ENCODE measurements around the gene BET1L. TPM values are rescaled to one million over a fixed set of nuclear protein-coding genes. Genes with fewer than 3 reads are reported as not detected.

The BET1L gene
- total and polyA plus RNA-seq, 5 donors from 2014 or later, result 58.2 to 84.4 (median 66.4) TPM

GRCh38 chr11:203056-203944, 3.9 kb downstream of the BET1L start:
- H3K27ac ChIP-seq (ENCODE audit: insufficient read depth, low read length, poor library complexity, severe bottlenecking), result no peak overlapping the region
- DNase-seq, result no peak
- H3K4me3 Mint-ChIP-seq, result peak overlapping the region; percentile 41 to 97 (median 66)
- peak overlapping the region; percentile 52 to 67 (median 67) for H3K27ac Mint-ChIP-seq
- H3K27me3 ChIP-seq (ENCODE audit: control insufficient read depth, insufficient read depth, low read length), result no peaks in the 10 kb centered on the region
- H3K9me3 Mint-ChIP-seq, result peaks cover 0 to 1% (median 0%) of the 10 kb centered on the region in 7 donors
- peaks cover 0 to 59% (median 33%) of the 10 kb centered on the region in 4 donors for H3K4me1 Mint-ChIP-seq
- ATAC-seq (ENCODE audit: low read depth in 2 of 2), result no peak
- peaks cover 32% of the 10 kb centered on the region for H3K36me3 ChIP-seq (ENCODE audit: control insufficient read depth, insufficient read depth, low read length)
- peaks cover 18% of the 10 kb centered on the region for H3K36me3 Mint-ChIP-seq
- no peak overlapping the region for H3K4me3 ChIP-seq (ENCODE audit: low read depth, low read length)
- peaks cover 50% of the 10 kb centered on the region for H3K4me1 ChIP-seq (ENCODE audit: control insufficient read depth, insufficient read depth, low read length, poor library complexity, severe bottlenecking)
- H3K9me3 ChIP-seq (ENCODE audit: control insufficient read depth in 2 of 2, low read length in 2 of 2), result no peaks in the 10 kb centered on the region
- peaks cover 4% of the 10 kb centered on the region for H3K27me3 Mint-ChIP-seq

- Mint-ChIP-seq H3K4me1 (peaks cover 0 to 58% (median 31%) of the 10 kb centered on the region in 4 donors), H3K4me3 (peak overlapping the region; percentile 49 to 97 (median 78)), H3K9me3 (peaks cover 0 to 1% (median 0%) of the 10 kb centered on the region in 7 donors), H3K27me3 (peaks cover 4% of the 10 kb centered on the region), H3K36me3 (peaks cover 16% of the 10 kb centered on the region), H3K27ac (peak overlapping the region; percentile 53 to 92 (median 67))
- Histone ChIP-seq H3K9me3 (ENCODE audit: control insufficient read depth in 2 of 2, low read length in 2 of 2) (no peaks in the 10 kb centered on the region), H3K4me1 (ENCODE audit: control insufficient read depth, insufficient read depth, low read length, poor library complexity, severe bottlenecking) (peaks cover 44% of the 10 kb centered on the region), H3K27me3 (ENCODE audit: control insufficient read depth, insufficient read depth, low read length) (no peaks in the 10 kb centered on the region), H3K27ac (ENCODE audit: insufficient read depth, low read length, poor library complexity, severe bottlenecking) (peak overlapping the region; percentile 2), H3K4me3 (ENCODE audit: low read depth, low read length) (no peak overlapping the region), H3K36me3 (ENCODE audit: control insufficient read depth, insufficient read depth, low read length) (peaks cover 32% of the 10 kb centered on the region)
- ATAC-seq (ENCODE audit: low read depth in 2 of 2), result no peak
- DNase-seq, result no peak
Measured at GRCh38 chr11:202490-202889, 4.7 kb downstream of the BET1L start.

- Mint-ChIP-seq H3K9me3 (peaks cover 0 to 1% (median 0%) of the 10 kb centered on the region in 7 donors), H3K36me3 (peaks cover 16% of the 10 kb centered on the region), H3K4me1 (peaks cover 0 to 54% (median 29%) of the 10 kb centered on the region in 4 donors), H3K27ac (peak overlapping the region; percentile 67 to 92 (median 80)), H3K4me3 (peak overlapping the region; percentile 49 to 97 (median 78)), H3K27me3 (no peaks in the 10 kb centered on the region)
- Histone ChIP-seq H3K36me3 (ENCODE audit: control insufficient read depth, insufficient read depth, low read length) (peaks cover 32% of the 10 kb centered on the region), H3K4me1 (ENCODE audit: control insufficient read depth, insufficient read depth, low read length, poor library complexity, severe bottlenecking) (peaks cover 44% of the 10 kb centered on the region), H3K27me3 (ENCODE audit: control insufficient read depth, insufficient read depth, low read length) (no peaks in the 10 kb centered on the region), H3K9me3 (ENCODE audit: control insufficient read depth in 2 of 2, low read length in 2 of 2) (no peaks in the 10 kb centered on the region), H3K4me3 (ENCODE audit: low read depth, low read length) (no peak overlapping the region), H3K27ac (ENCODE audit: insufficient read depth, low read length, poor library complexity, severe bottlenecking) (no peak overlapping the region)
- no peak for ATAC-seq (ENCODE audit: low read depth in 2 of 2)
- DNase-seq, result peak in 1 of 3 donors; percentile 35
Measured at GRCh38 chr11:201966-202365, 5.2 kb downstream of the BET1L start.

DNA sequence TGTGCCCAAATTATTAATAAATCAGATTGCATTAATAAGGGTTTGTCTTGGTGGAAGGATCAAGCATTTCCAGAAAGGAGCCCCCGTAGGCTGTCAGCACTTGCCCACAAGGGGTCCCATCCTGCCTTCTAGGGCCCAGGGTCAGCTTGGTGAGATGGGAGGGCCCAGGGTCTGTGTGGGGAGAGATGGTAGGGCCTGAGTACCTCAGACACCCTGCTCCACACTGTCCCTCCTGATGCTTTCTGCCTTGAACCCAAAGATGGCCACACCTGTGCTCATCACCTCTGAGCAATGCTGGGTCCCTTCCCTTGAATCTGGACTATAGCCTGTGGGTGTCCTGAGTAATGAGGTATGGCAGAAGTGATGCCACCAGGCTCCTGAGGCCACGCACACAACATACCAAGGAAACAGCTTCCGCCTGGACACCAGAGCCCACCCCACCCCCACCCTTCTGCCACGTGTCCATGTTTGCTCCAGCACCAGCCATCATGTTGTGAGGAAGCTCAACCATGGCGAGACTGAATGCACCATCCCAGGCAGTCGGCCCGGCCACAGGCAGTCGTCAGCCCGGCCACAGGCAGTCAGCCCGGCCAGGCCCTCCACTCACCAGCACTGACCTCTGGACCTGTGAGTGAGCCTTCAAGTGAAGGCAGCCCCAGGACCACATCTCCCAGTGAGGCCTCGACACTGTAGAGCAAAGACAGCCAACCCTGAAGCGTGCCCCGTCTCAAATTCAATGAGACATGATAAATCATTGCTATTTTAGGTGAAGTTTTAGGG, 6.8 kb downstream of the BET1L start:
- H3K9me3 ChIP-seq (ENCODE audit: control insufficient read depth in 2 of 2, low read length in 2 of 2), result no peaks in the 10 kb centered on the region
- DNase-seq (no peak), ATAC-seq (ENCODE audit: low read depth in 2 of 2) (no peak)
- peaks cover 28% of the 10 kb centered on the region for H3K4me1 ChIP-seq (ENCODE audit: control insufficient read depth, insufficient read depth, low read length, poor library complexity, severe bottlenecking)
- Mint-ChIP-seq H3K4me1 (peaks cover 0 to 45% (median 23%) of the 10 kb centered on the region in 4 donors), H3K9me3 (no peaks in the 10 kb centered on the region), H3K36me3 (peaks cover 16% of the 10 kb centered on the region), H3K27me3 (no peaks in the 10 kb centered on the region), H3K27ac (no peak overlapping the region), H3K4me3 (peak overlapping the region in 1 of 4 donors; percentile 29)
- H3K36me3 ChIP-seq (ENCODE audit: control insufficient read depth, insufficient read depth, low read length), result peaks cover 27% of the 10 kb centered on the region
- H3K27me3 ChIP-seq (ENCODE audit: control insufficient read depth, insufficient read depth, low read length), result no peaks in the 10 kb centered on the region
- no peak overlapping the region for H3K27ac ChIP-seq (ENCODE audit: insufficient read depth, low read length, poor library complexity, severe bottlenecking)
- no peak overlapping the region for H3K4me3 ChIP-seq (ENCODE audit: low read depth, low read length)

GRCh38 chr11:199782-200181, 7.4 kb downstream of the BET1L start:
- H3K27ac Mint-ChIP-seq, result no peak overlapping the region
- Histone ChIP-seq H3K27ac (ENCODE audit: insufficient read depth, low read length, poor library complexity, severe bottlenecking) (no peak overlapping the region), H3K27me3 (ENCODE audit: control insufficient read depth, insufficient read depth, low read length) (no peaks in the 10 kb centered on the region), H3K9me3 (ENCODE audit: control insufficient read depth in 2 of 2, low read length in 2 of 2) (no peaks in the 10 kb centered on the region), H3K4me1 (ENCODE audit: control insufficient read depth, insufficient read depth, low read length, poor library complexity, severe bottlenecking) (peaks cover 22% of the 10 kb centered on the region), H3K4me3 (ENCODE audit: low read depth, low read length) (no peak overlapping the region), H3K36me3 (ENCODE audit: control insufficient read depth, insufficient read depth, low read length) (peaks cover 21% of the 10 kb centered on the region)
- H3K4me1 Mint-ChIP-seq, result peaks cover 0 to 40% (median 20%) of the 10 kb centered on the region in 4 donors
- H3K27me3 Mint-ChIP-seq, result no peaks in the 10 kb centered on the region
- H3K4me3 Mint-ChIP-seq, result peak overlapping the region in 1 of 4 donors; percentile 29
- peaks cover 16% of the 10 kb centered on the region for H3K36me3 Mint-ChIP-seq
- DNase-seq, result no peak
- ATAC-seq (ENCODE audit: low read depth in 2 of 2), result no peak
- H3K9me3 Mint-ChIP-seq, result no peaks in the 10 kb centered on the region

DNA sequence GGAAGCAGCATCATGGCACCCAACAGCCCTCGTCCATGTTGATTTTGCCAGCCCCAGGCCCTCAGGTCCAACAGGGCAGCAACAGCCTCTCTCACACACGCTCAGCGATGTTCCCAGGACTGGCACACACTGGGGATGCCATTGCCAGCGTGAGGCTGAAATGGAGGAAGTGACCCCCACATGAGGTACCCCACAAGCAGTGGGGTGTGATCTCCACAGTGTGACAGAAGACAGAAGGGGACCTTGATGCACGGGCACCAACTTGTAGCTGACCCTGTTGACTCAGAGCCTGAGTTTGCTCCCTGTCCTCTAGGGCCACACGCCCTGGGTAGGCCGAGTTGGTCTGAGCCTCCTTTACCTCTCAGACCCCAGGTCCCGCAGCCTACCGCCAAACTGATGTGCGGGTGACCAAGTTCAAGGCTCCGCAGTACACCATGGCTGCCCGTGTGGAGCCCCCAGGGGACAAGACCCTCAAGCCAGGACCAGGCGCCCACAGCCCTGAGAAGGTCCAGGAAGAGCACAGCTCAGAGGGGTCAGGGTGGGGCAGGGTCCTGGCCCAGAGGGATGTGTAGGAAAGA, 8.1 kb downstream of the BET1L start:
- no peaks in the 10 kb centered on the region for H3K9me3 Mint-ChIP-seq
- Histone ChIP-seq H3K27ac (ENCODE audit: insufficient read depth, low read length, poor library complexity, severe bottlenecking) (no peak overlapping the region), H3K27me3 (ENCODE audit: control insufficient read depth, insufficient read depth, low read length) (no peaks in the 10 kb centered on the region), H3K36me3 (ENCODE audit: control insufficient read depth, insufficient read depth, low read length) (peaks cover 14% of the 10 kb centered on the region), H3K4me3 (ENCODE audit: low read depth, low read length) (no peak overlapping the region), H3K9me3 (ENCODE audit: control insufficient read depth in 2 of 2, low read length in 2 of 2) (no peaks in the 10 kb centered on the region), H3K4me1 (ENCODE audit: control insufficient read depth, insufficient read depth, low read length, poor library complexity, severe bottlenecking) (peaks cover 16% of the 10 kb centered on the region)
- no peaks in the 10 kb centered on the region for H3K27me3 Mint-ChIP-seq
- H3K36me3 Mint-ChIP-seq, result peaks cover 11% of the 10 kb centered on the region
- DNase-seq (no peak), ATAC-seq (ENCODE audit: low read depth in 2 of 2) (no peak)
- H3K4me1 Mint-ChIP-seq, result peaks cover 0 to 34% (median 20%) of the 10 kb centered on the region in 4 donors
- no peak overlapping the region for H3K27ac Mint-ChIP-seq
- H3K4me3 Mint-ChIP-seq, result no peak overlapping the region

DNA sequence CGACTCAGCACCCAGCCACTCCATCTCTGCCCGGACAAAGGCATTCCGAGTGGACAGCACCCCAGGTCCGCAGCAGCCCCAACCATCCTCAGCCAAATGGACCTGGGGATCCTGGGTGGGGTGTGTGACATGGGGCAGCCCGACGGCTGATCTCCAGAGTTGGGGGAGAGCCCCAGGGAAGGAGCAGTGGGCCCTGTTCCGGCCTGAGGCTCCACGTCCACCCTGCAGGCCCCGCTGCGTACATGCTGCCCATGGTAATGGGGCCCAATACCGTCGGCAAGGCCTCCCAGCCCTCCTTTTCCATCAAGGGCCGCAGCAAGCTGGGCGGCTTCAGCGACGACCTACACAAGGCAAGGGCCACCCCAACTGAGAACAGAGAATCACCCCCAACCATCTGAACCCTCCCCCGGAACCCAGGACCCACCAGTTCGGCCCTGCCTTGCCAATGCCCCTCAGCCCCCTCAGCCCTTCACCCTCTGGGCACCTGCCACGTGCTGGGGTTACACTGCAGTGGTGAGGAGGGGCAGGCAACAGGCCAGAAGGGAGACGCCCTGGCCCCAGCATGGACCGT, 8.9 kb downstream of the BET1L start:
- Mint-ChIP-seq H3K9me3 (no peaks in the 10 kb centered on the region), H3K27me3 (no peaks in the 10 kb centered on the region), H3K4me3 (no peak overlapping the region), H3K27ac (peak overlapping the region in 1 of 3 donors; percentile 46), H3K36me3 (peaks cover 5% of the 10 kb centered on the region), H3K4me1 (peaks cover 0 to 28% (median 17%) of the 10 kb centered on the region in 4 donors)
- ATAC-seq (ENCODE audit: low read depth in 2 of 2) (no peak), DNase-seq (no peak)
- Histone ChIP-seq H3K4me1 (ENCODE audit: control insufficient read depth, insufficient read depth, low read length, poor library complexity, severe bottlenecking) (peaks cover 14% of the 10 kb centered on the region), H3K4me3 (ENCODE audit: low read depth, low read length) (no peak overlapping the region), H3K27me3 (ENCODE audit: control insufficient read depth, insufficient read depth, low read length) (no peaks in the 10 kb centered on the region), H3K36me3 (ENCODE audit: control insufficient read depth, insufficient read depth, low read length) (peaks cover 8% of the 10 kb centered on the region), H3K9me3 (ENCODE audit: control insufficient read depth in 2 of 2, low read length in 2 of 2) (no peaks in the 10 kb centered on the region), H3K27ac (ENCODE audit: insufficient read depth, low read length, poor library complexity, severe bottlenecking) (no peak overlapping the region)

Measured in CD4-positive, CD25-positive, alpha-beta regulatory T cell (primary cell).